AG20443 (cell line): Measurements from ENCODE around the gene GNAT2.

Experiments
- DNase-seq: peaks from one replicate; pipeline ENCODE4 v3.0.0; 2012; ENCODE audit warnings: low spot score, mixed read lengths

Gene GNAT2

GRCh38 chr1:109627692-109628399 is 8.4 kb upstream of the GNAT2 start:
- no peak for DNase-seq

- DNase-seq = no peak
Measured at GRCh38 chr1:109626682-109627408, 7.4 kb upstream of the GNAT2 start.

GRCh38 chr1:109625601-109626560 is 6.5 kb upstream of the GNAT2 start:
- no peak for DNase-seq

GRCh38 chr1:109625176-109625575 is 5.8 kb upstream of the GNAT2 start:
- no peak for DNase-seq

- DNase-seq = no peak
Measured at GRCh38 chr1:109624201-109625010, 5.0 kb upstream of the GNAT2 start.

GRCh38 chr1:109623601-109624161 is 4.3 kb upstream of the GNAT2 start:
- peak; percentile 55 for DNase-seq

- DNase-seq = no peak
Measured at GRCh38 chr1:109622895-109623294, 3.5 kb upstream of the GNAT2 start.

GRCh38 chr1:109622137-109622892 is 2.9 kb upstream of the GNAT2 start:
- no peak for DNase-seq

GRCh38 chr1:109621379-109622136 is 2.1 kb upstream of the GNAT2 start:
- peak; percentile 51 for DNase-seq

- DNase-seq = peak; percentile 96
Measured at GRCh38 chr1:109620841-109621286, 1.4 kb upstream of the GNAT2 start.

- DNase-seq = peak; percentile 78
Measured at GRCh38 chr1:109620401-109620791, 980 bp upstream of the GNAT2 start.

- DNase-seq = no peak
Measured at GRCh38 chr1:109618661-109619575, 498 bp downstream of the GNAT2 start.

GRCh38 chr1:109617291-109617801 is 2.1 kb downstream of the GNAT2 start:
- DNase-seq = peak; percentile 82

- DNase-seq = no peak
Measured at GRCh38 chr1:109616391-109616790, 3.0 kb downstream of the GNAT2 start.

GRCh38 chr1:109615879-109616278 is 3.5 kb downstream of the GNAT2 start:
- DNase-seq = no peak

GRCh38 chr1:109613361-109614147 is 5.9 kb downstream of the GNAT2 start:
- no peak for DNase-seq

- no peak for DNase-seq
Measured at GRCh38 chr1:109611308-109611990, 8.0 kb downstream of the GNAT2 start.
